Measurements from ENCODE around the gene CRTC1. TPM values are rescaled to one million over a fixed set of nuclear protein-coding genes. Genes with fewer than 3 reads are reported as not detected.

CRTC1 gene
- total RNA-seq, 1 experiment from 2014 or later, result 18.1 TPM

- ChIA-PET POLR2A (ENCODE audit: low non-redundant PET) (no interaction called here), CTCF (interaction anchor here (0.7 kb wide), 1 partner anchor 66 kb away, joined by 3 read pairs; no protein-coding TSS in a partner anchor)
- no TSS peak for BruUV-seq (replicated peaks)
- no peak for DNase-seq (ENCODE audit: low spot score)
- intact Hi-C loops (cut with micrococcal nuclease; ENCODE audit: unreplicated experiment), result no loop called here
- Histone ChIP-seq H3K4me3 (ENCODE audit: low read depth, low read length, poor library complexity, severe bottlenecking) (no peak overlapping the region), H3K27me3 (replicated peaks; ENCODE audit: insufficient read depth, low read depth, low read length, poor library complexity) (no peaks in the 10 kb centered on the region), H3K27ac (ENCODE audit: low read depth, low read length, poor library complexity, severe bottlenecking) (no peak overlapping the region), H3K4me1 (ENCODE audit: insufficient read depth, low read length, poor library complexity, severe bottlenecking) (peaks cover 8% of the 10 kb centered on the region), H3K36me3 (ENCODE audit: insufficient read depth, low read length, poor library complexity, severe bottlenecking) (no peaks in the 10 kb centered on the region), H3K9me3 (ENCODE audit: low read depth, low read length, poor library complexity, severe bottlenecking) (no peaks in the 10 kb centered on the region)
- no peak for TF ChIP-seq EZH2 (IDR thresholded peaks at IDR 0.05; ENCODE audit: borderline replicate concordance, low read depth, low read length, poor library complexity, severe bottlenecking)
- no peak for TF ChIP-seq CTCF (conservative IDR thresholded peaks at IDR 0.05; ENCODE audit: low read depth, low read length)
These were observed 97.6 kb downstream of the CRTC1 start for GRCh38 chr19:18781047-18781600.

- H3K27me3 ChIP-seq (replicated peaks; ENCODE audit: insufficient read depth, low read depth, low read length, poor library complexity), result no peaks in the 10 kb centered on the region
- H3K27ac ChIP-seq (ENCODE audit: low read depth, low read length, poor library complexity, severe bottlenecking), result no peak overlapping the region
- no peak for DNase-seq (ENCODE audit: low spot score)
- intact Hi-C loops (cut with micrococcal nuclease; ENCODE audit: unreplicated experiment), result no loop called here
- H3K9me3 ChIP-seq (ENCODE audit: low read depth, low read length, poor library complexity, severe bottlenecking), result no peaks in the 10 kb centered on the region
- TF ChIP-seq CTCF (conservative IDR thresholded peaks at IDR 0.05; ENCODE audit: low read depth, low read length), result no peak
- TF ChIP-seq EZH2 (IDR thresholded peaks at IDR 0.05; ENCODE audit: borderline replicate concordance, low read depth, low read length, poor library complexity, severe bottlenecking), result no peak
- H3K4me1 ChIP-seq (ENCODE audit: insufficient read depth, low read length, poor library complexity, severe bottlenecking), result peaks cover 8% of the 10 kb centered on the region
- H3K4me3 ChIP-seq (ENCODE audit: low read depth, low read length, poor library complexity, severe bottlenecking), result no peak overlapping the region
- CTCF ChIA-PET, result no interaction called here
- no peaks in the 10 kb centered on the region for H3K36me3 ChIP-seq (ENCODE audit: insufficient read depth, low read length, poor library complexity, severe bottlenecking)
- no TSS peak for BruUV-seq (replicated peaks)
- POLR2A ChIA-PET (ENCODE audit: low non-redundant PET), result no interaction called here
These were observed 98.5 kb downstream of the CRTC1 start for GRCh38 chr19:18781885-18782527.

GRCh38 chr19:18782559-18783225 is 99.2 kb downstream of the CRTC1 start:
- Histone ChIP-seq H3K27ac (ENCODE audit: low read depth, low read length, poor library complexity, severe bottlenecking) (no peak overlapping the region), H3K4me1 (ENCODE audit: insufficient read depth, low read length, poor library complexity, severe bottlenecking) (peaks cover 8% of the 10 kb centered on the region), H3K27me3 (replicated peaks; ENCODE audit: insufficient read depth, low read depth, low read length, poor library complexity) (no peaks in the 10 kb centered on the region), H3K9me3 (ENCODE audit: low read depth, low read length, poor library complexity, severe bottlenecking) (no peaks in the 10 kb centered on the region), H3K36me3 (ENCODE audit: insufficient read depth, low read length, poor library complexity, severe bottlenecking) (no peaks in the 10 kb centered on the region), H3K4me3 (ENCODE audit: low read depth, low read length, poor library complexity, severe bottlenecking) (no peak overlapping the region)
- no peak for TF ChIP-seq CTCF (conservative IDR thresholded peaks at IDR 0.05; ENCODE audit: low read depth, low read length)
- TF ChIP-seq EZH2 (IDR thresholded peaks at IDR 0.05; ENCODE audit: borderline replicate concordance, low read depth, low read length, poor library complexity, severe bottlenecking), result no peak
- DNase-seq (ENCODE audit: low spot score), result no peak
- POLR2A ChIA-PET (ENCODE audit: low non-redundant PET), result no interaction called here
- no TSS peak for BruUV-seq (replicated peaks)
- intact Hi-C loops (cut with micrococcal nuclease; ENCODE audit: unreplicated experiment), result no loop called here
- CTCF ChIA-PET, result no interaction called here
